NB4 (cell line): ENCODE results near the gene LRRFIP1.
"Not testable (repeated sequence)": the region's sequence is repeated elsewhere in the genome, so short reads cannot be mapped to it uniquely, and the experiment has no call there.

Experiments
- MYC ChIP-seq: IDR thresholded peaks from 2 replicates; pipeline ENCODE4 v1.6.1; 2011; ENCODE audit warnings: low read depth, low read length
- POLR2A ChIP-seq: IDR thresholded peaks from 2 replicates; pipeline ENCODE4 v1.6.1; 2011; ENCODE audit warnings: mild to moderate bottlenecking; ENCODE audit not compliant: insufficient read length; ENCODE audit errors: extremely low read depth
- TF ChIP-seq, protein P1 (sequence below): IDR thresholded peaks from one replicate; pipeline ENCODE4 v1.5.1; 2012; ENCODE audit warnings: low read depth, low read length

DNA sequence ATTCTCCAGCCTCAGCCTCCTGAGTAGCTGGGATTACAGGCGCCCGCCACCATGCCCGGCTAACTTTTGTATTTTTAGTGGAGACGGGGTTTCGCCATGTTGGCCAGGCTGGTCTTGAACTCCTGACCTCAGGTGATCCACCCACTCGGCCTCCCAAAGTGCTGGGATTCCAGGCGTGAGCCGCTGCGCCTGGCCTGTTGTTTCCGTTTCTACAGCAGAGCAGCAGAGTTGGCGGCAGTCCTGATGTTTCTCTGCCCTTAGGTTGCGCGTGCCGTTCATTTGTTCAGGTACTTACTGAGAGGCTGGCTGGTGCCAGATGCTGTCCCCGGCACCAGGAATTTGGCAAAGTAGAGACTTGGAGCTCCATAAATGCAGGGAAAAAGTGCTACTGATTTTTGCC lies 123.1 kb downstream of the LRRFIP1 start:
- TF ChIP-seq, protein P1, sequence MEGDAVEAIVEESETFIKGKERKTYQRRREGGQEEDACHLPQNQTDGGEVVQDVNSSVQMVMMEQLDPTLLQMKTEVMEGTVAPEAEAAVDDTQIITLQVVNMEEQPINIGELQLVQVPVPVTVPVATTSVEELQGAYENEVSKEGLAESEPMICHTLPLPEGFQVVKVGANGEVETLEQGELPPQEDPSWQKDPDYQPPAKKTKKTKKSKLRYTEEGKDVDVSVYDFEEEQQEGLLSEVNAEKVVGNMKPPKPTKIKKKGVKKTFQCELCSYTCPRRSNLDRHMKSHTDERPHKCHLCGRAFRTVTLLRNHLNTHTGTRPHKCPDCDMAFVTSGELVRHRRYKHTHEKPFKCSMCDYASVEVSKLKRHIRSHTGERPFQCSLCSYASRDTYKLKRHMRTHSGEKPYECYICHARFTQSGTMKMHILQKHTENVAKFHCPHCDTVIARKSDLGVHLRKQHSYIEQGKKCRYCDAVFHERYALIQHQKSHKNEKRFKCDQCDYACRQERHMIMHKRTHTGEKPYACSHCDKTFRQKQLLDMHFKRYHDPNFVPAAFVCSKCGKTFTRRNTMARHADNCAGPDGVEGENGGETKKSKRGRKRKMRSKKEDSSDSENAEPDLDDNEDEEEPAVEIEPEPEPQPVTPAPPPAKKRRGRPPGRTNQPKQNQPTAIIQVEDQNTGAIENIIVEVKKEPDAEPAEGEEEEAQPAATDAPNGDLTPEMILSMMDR, result not testable (repeated sequence)
- not testable (repeated sequence) for TF ChIP-seq POLR2A, MYC
